Neuronal stem cell (in vitro differentiated cells): ENCODE data around the gene POLR3A.
A peak's percentile ranks its signal among the peaks of the same experiment; 100 is the strongest.
"Not testable (repeated sequence)": the region's sequence is repeated elsewhere in the genome, so short reads cannot be mapped to it uniquely, and the experiment has no call there.

Experiments
- DNase-seq: peaks from one replicate; pipeline ENCODE4 v3.0.0-alpha.2; 2013; ENCODE audit warnings: low spot score
- H2AFZ ChIP-seq: one replicate; pipeline ENCODE4 v1.6.1; 2013; ENCODE audit warnings: mild to moderate bottlenecking, low read length, inconsistent platforms
- H2AK5ac ChIP-seq: 2 replicates; pipeline ENCODE4 v1.6.1; 2013; ENCODE audit warnings: low read depth, mild to moderate bottlenecking, inconsistent platforms, low read length, moderate library complexity, mixed read lengths
- H2BK120ac ChIP-seq: 2 replicates; pipeline ENCODE4 v1.6.1; 2013; ENCODE audit warnings: low read depth, mild to moderate bottlenecking, inconsistent platforms, low read length, moderate library complexity, mixed read lengths
- H2BK12ac ChIP-seq: one replicate; pipeline ENCODE4 v1.6.1; 2013; ENCODE audit warnings: low read length, inconsistent platforms
- H2BK15ac ChIP-seq: 2 replicates; pipeline ENCODE4 v1.6.1; 2013; ENCODE audit warnings: mild to moderate bottlenecking, low read length, inconsistent platforms, mixed read lengths
- H2BK5ac ChIP-seq: one replicate; pipeline ENCODE4 v1.6.1; 2013; ENCODE audit warnings: inconsistent platforms, mild to moderate bottlenecking, low read length, moderate library complexity
- H3K14ac ChIP-seq: one replicate; pipeline ENCODE4 v1.6.1; 2013; ENCODE audit warnings: low read length, inconsistent platforms
- H3K18ac ChIP-seq: 2 replicates; pipeline ENCODE4 v1.6.1; 2013; ENCODE audit warnings: low read length, inconsistent platforms
- H3K23ac ChIP-seq: 2 replicates; pipeline ENCODE4 v1.6.1; 2013; ENCODE audit warnings: low read depth, mild to moderate bottlenecking, mixed read lengths, low read length, inconsistent platforms; ENCODE audit not compliant: poor library complexity
- H3K27ac ChIP-seq: replicated peaks from 3 replicates; pipeline ENCODE4 v1.5.1; 2013; ENCODE audit warnings: low read length, inconsistent platforms
- H3K27me3 ChIP-seq, 3 experiments: 2 replicates each; pipeline ENCODE4 v1.6.1; 2013; ENCODE audit warnings: low read length in 3 of 3, mild to moderate bottlenecking in 2 of 3, inconsistent platforms in 1 of 3, low read depth in 1 of 3, mixed read lengths in 1 of 3, moderate library complexity in 1 of 3; ENCODE audit not compliant: control insufficient read depth in 3 of 3, insufficient read depth in 3 of 3
- H3K36me3 ChIP-seq, 2 donors: replicated peaks in 1 of 2; 2 replicates each; pipeline ENCODE4 v1.6.1; 2013; ENCODE audit warnings: low read length in 2 of 2; ENCODE audit not compliant: control insufficient read depth in 2 of 2, insufficient read depth in 2 of 2
- H3K4ac ChIP-seq: 2 replicates; pipeline ENCODE4 v1.6.1; 2013; ENCODE audit warnings: inconsistent platforms, mild to moderate bottlenecking, low read length, moderate library complexity
- H3K4me1 ChIP-seq, 2 donors: 1 replicate in 1 of 2; 2 replicates in 1 of 2; pipeline ENCODE4 v1.6.1; 2013; ENCODE audit warnings: low read length in 2 of 2, low read depth in 1 of 2; ENCODE audit not compliant: control insufficient read depth in 2 of 2, insufficient read depth in 1 of 2
- H3K4me2 ChIP-seq: one replicate; pipeline ENCODE4 v1.6.1; 2013; ENCODE audit warnings: mild to moderate bottlenecking, low read length, inconsistent platforms; ENCODE audit not compliant: insufficient read depth, poor library complexity, severe bottlenecking
- H3K4me3 ChIP-seq, 2 donors: 2 replicates each; pipeline ENCODE4 v1.5.1; 2013; ENCODE audit warnings: low read length in 2 of 2, mild to moderate bottlenecking in 2 of 2, inconsistent platforms in 1 of 2, moderate library complexity in 1 of 2
- H3K79me1 ChIP-seq: one replicate; pipeline ENCODE4 v1.6.1; 2013; ENCODE audit warnings: low read depth, mild to moderate bottlenecking, inconsistent platforms, low read length, moderate library complexity
- H3K9ac ChIP-seq: one replicate; pipeline ENCODE4 v1.6.1; 2013; ENCODE audit warnings: mild to moderate bottlenecking, low read depth, low read length, inconsistent platforms; ENCODE audit not compliant: poor library complexity
- H3K9me3 ChIP-seq, 2 donors: replicated peaks in 1 of 2; 2 replicates each; pipeline versions ENCODE3 to v1.6.1; 2013; ENCODE audit warnings: low read length in 2 of 2, mild to moderate bottlenecking in 2 of 2, inconsistent platforms in 1 of 2, low read depth in 1 of 2, mixed read lengths in 1 of 2, moderate library complexity in 1 of 2; ENCODE audit not compliant: control insufficient read depth in 2 of 2, insufficient read depth in 1 of 2
- H4K8ac ChIP-seq: one replicate; pipeline ENCODE4 v1.6.1; 2013; ENCODE audit warnings: low read depth, mild to moderate bottlenecking, inconsistent platforms, low read length, moderate library complexity
- H4K91ac ChIP-seq: one replicate; pipeline ENCODE4 v1.6.1; 2013; ENCODE audit warnings: low read length, low read depth, mild to moderate bottlenecking, inconsistent platforms; ENCODE audit not compliant: poor library complexity
- WGBS, 2 donors: extraction: QIAGEN DNeasy Blood & Tissue Kit; methylation state at CpG; one replicate each; pipeline ENCODE4 v1.1.7; 2013; ENCODE audit warnings: missing lambda C conversion rate in 2 of 2, mixed read lengths in 1 of 2; ENCODE audit not compliant: insufficient read length in 2 of 2, insufficient replicate concordance in 1 of 2; ENCODE audit errors: extremely low coverage in 2 of 2; 5-methylcytosine and 5-hydroxymethylcytosine counted together

POLR3A gene

DNA sequence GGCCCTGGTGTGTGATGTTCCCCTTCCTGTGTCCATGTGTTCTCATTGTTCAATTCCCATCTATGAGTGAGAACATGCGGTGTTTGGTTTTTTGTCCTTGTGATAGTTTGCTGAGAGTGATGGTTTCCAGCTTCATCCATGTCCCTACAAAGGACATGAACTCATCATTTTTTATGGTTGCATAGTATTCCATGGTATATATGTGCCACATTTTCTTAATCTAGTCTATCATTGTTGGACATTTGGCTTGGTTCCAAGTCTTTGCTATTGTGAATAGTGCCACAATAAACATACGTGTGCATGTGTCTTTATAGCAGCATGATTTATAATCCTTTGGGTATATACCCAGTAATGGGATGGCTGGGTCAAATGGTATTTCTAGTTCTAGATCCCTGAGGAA is 35.6 kb upstream of the POLR3A start:
- not testable (repeated sequence) for H3K23ac ChIP-seq, H3K27ac ChIP-seq, H2BK120ac ChIP-seq, H2BK5ac ChIP-seq, H4K91ac ChIP-seq, H3K4me1 ChIP-seq, DNase-seq, H3K4me3 ChIP-seq, H2AFZ ChIP-seq, H2AK5ac ChIP-seq, H3K9me3 ChIP-seq, H2BK12ac ChIP-seq, H3K36me3 ChIP-seq, H3K4me2 ChIP-seq, H3K79me1 ChIP-seq, H3K27me3 ChIP-seq, H3K4ac ChIP-seq, H3K14ac ChIP-seq, H3K18ac ChIP-seq, H2BK15ac ChIP-seq, H4K8ac ChIP-seq, H3K9ac ChIP-seq
- WGBS, 2 donors, result no CpG with 5 or more reads among the region's 2 CpGs

- no CpG with 5 or more reads among the region's 2 CpGs for WGBS, 2 donors
- DNase-seq, result no peak
- H3K4me2 ChIP-seq, result no peak overlapping the region
Observed at GRCh38 chr10:78063236-78063635, 33.9 kb upstream of the POLR3A start.

DNA sequence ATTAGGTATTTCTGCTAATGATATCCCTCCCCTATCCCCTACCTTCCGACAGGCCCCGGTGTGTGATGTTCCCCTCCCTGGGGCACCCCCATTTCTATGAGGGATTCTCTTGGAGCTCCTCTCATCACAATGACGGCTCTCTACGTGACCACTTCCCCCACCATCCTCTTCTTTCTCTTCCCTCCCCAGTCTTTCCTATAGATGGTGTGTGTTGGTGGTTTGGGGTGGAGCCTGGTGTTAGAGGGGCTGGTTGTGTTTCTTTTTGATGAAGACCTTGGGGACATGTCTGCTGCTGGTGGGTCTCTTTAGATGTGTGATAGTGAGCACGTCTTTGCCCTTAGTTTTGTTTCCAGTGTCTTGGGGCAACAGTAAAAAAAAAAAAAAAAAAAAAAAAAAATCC is 33.0 kb upstream of the POLR3A start:
- H2AK5ac ChIP-seq, result no peak overlapping the region
- H3K4me1 ChIP-seq, result peaks cover 0 to 6% of the 10 kb centered on the region in 2 donors

More at GRCh38 chr10:78063236-78063635, 33.9 kb upstream of the POLR3A start:
- H3K9ac ChIP-seq, result no peak overlapping the region
- H3K27ac ChIP-seq, result no peak overlapping the region
- H3K23ac ChIP-seq, result no peak overlapping the region
- no peak overlapping the region for H2AFZ ChIP-seq
- no peak overlapping the region for H3K4me3 ChIP-seq
- no peak overlapping the region for H2AK5ac ChIP-seq
- H3K18ac ChIP-seq, result no peak overlapping the region
- no peaks in the 10 kb centered on the region for H3K79me1 ChIP-seq
- no peaks in the 10 kb centered on the region for H3K36me3 ChIP-seq
- no peaks in the 10 kb centered on the region for H3K9me3 ChIP-seq
- H3K4ac ChIP-seq, result no peak overlapping the region
- no peak overlapping the region for H2BK12ac ChIP-seq
- no peak overlapping the region for H4K91ac ChIP-seq
- H2BK120ac ChIP-seq, result no peak overlapping the region
- peaks cover 0 to 3% (median 2%) of the 10 kb centered on the region in 3 experiments for H3K27me3 ChIP-seq
- H4K8ac ChIP-seq, result no peak overlapping the region
- H3K14ac ChIP-seq, result no peak overlapping the region
- H2BK15ac ChIP-seq, result no peak overlapping the region
- H2BK5ac ChIP-seq, result no peak overlapping the region
- H3K4me1 ChIP-seq, result peaks cover 0 to 6% of the 10 kb centered on the region in 2 donors

DNA sequence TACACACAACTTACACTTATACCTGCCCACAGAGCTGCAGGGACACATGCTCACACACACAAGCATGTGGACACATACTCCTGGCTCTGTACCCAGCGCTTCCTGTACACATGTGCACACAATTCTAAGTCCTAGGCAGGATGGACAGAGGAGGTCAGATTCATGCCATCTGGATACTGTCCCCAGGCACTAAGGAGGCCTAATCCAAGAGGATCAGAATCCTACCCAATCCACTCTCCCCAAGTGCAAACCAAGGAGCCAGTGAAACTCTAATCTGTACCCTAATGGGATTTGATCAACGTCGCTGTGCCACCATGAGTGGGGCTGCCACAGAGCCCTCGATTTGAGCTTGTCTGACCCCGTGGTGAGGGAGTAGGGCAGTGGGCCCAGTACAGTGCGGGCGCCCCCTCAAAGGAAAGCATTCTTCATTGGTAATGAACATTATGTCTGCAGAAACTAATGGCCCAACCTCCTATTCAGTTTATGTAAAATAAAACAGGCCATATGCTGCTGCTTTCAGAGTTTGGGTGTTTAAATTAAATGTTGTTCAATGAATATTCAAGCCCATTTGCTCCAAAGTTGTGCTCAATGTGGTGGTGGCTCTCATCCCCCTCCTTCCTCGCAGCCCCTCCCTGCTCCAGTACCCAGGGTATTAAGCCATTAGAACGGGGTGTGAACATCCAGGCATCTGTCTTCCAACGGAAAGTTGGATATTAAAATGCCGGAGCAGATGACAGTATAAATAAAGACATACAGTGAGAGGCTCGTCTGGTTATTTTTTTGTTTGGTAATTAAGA is 30.8 kb upstream of the POLR3A start:
- Histone ChIP-seq H3K27ac (no peak overlapping the region), H3K36me3 (peaks cover 0 to 2% of the 10 kb centered on the region in 2 donors), H3K18ac (no peak overlapping the region), H3K23ac (peak overlapping the region; percentile 44), H3K79me1 (no peaks in the 10 kb centered on the region), H2BK120ac (no peak overlapping the region), H3K4me2 (no peak overlapping the region), H3K9ac (no peak overlapping the region), H2BK15ac (no peak overlapping the region), H3K9me3 (no peaks in the 10 kb centered on the region), H3K27me3 (peaks cover 0 to 3% (median 0%) of the 10 kb centered on the region in 3 experiments), H3K4me1 (no peaks in the 10 kb centered on the region), H2AFZ (no peak overlapping the region), H2BK5ac (no peak overlapping the region), H3K14ac (no peak overlapping the region), H4K91ac (no peak overlapping the region), H3K4me3 (no peak overlapping the region), H4K8ac (no peak overlapping the region), H3K4ac (no peak overlapping the region), H2AK5ac (no peak overlapping the region), H2BK12ac (no peak overlapping the region)
- no CpG with 5 or more reads among the region's 12 CpGs for WGBS, 2 donors
- DNase-seq, result no peak

More for the DNA sequence above, 33.0 kb upstream of the POLR3A start:
- Histone ChIP-seq H4K8ac (no peak overlapping the region), H3K18ac (no peak overlapping the region), H3K9ac (no peak overlapping the region), H3K14ac (no peak overlapping the region), H3K4me3 (no peak overlapping the region), H2BK15ac (no peak overlapping the region), H2BK120ac (no peak overlapping the region), H2BK5ac (no peak overlapping the region), H3K4me2 (no peak overlapping the region), H3K27ac (no peak overlapping the region), H3K27me3 (peaks cover 0 to 3% (median 2%) of the 10 kb centered on the region in 3 experiments), H3K23ac (no peak overlapping the region), H2AFZ (no peak overlapping the region), H3K79me1 (no peaks in the 10 kb centered on the region), H4K91ac (no peak overlapping the region), H3K9me3 (no peaks in the 10 kb centered on the region), H2BK12ac (no peak overlapping the region), H3K36me3 (no peaks in the 10 kb centered on the region), H3K4ac (no peak overlapping the region)
- no CpG with 5 or more reads among the region's 5 CpGs for WGBS, 2 donors
- no peak for DNase-seq
